ENCODE measurements around the gene BNC2.

BNC2 gene

DNA sequence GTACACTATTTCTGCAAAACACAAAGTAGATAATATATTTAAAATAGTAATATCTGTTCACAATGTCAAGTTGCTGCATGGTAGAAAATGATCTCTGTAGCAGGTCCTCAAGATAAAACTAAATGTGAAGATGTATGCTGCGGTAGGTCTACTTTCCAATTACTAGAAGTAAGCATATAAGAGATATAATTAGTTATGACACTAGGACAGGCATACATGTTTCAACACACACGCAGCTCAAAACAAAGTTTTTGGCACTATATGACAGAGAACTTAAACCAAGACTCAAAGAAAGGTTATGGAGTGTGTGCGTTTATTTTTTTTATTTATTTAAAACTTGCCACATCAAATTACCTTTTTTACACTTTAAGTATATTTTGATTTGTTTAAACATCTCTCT lies 23.5 kb downstream of the BNC2 start:
- H3K4me1 Mint-ChIP-seq (ENCODE audit: low read depth): no peaks in the 10 kb centered on the region
- H3K4me3 Mint-ChIP-seq: no peak overlapping the region
- H3K27ac Mint-ChIP-seq: no peak overlapping the region
- no peaks in the 10 kb centered on the region for H3K36me3 Mint-ChIP-seq (ENCODE audit: low read depth)
- no peaks in the 10 kb centered on the region for H3K27me3 Mint-ChIP-seq (ENCODE audit: low read depth)
- H3K9me3 Mint-ChIP-seq: peaks cover 4% of the 10 kb centered on the region

GRCh38 chr9:16846367-16846766 lies 24.1 kb downstream of the BNC2 start:
- Mint-ChIP-seq H3K4me1 (ENCODE audit: low read depth) (no peaks in the 10 kb centered on the region), H3K9me3 (peaks cover 4% of the 10 kb centered on the region), H3K36me3 (ENCODE audit: low read depth) (no peaks in the 10 kb centered on the region), H3K4me3 (no peak overlapping the region), H3K27me3 (ENCODE audit: low read depth) (no peaks in the 10 kb centered on the region), H3K27ac (no peak overlapping the region)

DNA sequence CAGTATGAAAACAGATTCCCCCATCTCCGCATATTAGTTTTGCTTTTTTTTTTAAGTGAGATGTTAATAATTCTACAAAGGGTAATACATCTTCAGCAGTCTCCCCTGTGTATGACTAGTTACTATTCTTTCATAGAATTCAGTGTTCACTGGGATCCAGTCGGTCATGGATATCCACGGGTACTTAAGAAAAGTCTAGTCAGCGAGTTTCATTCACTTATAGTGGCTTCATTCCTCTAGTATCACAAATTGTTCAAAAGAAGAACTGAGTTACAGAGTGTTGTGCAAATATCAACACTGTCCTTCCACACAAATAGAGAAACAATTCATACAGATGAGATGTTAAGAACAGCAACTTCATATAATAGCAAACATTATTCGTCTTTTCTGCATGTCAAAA lies 35.7 kb downstream of the BNC2 start:
- H3K27ac Mint-ChIP-seq: no peak overlapping the region
- H3K27me3 Mint-ChIP-seq (ENCODE audit: low read depth): no peaks in the 10 kb centered on the region
- no peaks in the 10 kb centered on the region for H3K4me1 Mint-ChIP-seq (ENCODE audit: low read depth)
- no peaks in the 10 kb centered on the region for H3K36me3 Mint-ChIP-seq (ENCODE audit: low read depth)
- H3K4me3 Mint-ChIP-seq: no peak overlapping the region
- peaks cover 6% of the 10 kb centered on the region for H3K9me3 Mint-ChIP-seq

DNA sequence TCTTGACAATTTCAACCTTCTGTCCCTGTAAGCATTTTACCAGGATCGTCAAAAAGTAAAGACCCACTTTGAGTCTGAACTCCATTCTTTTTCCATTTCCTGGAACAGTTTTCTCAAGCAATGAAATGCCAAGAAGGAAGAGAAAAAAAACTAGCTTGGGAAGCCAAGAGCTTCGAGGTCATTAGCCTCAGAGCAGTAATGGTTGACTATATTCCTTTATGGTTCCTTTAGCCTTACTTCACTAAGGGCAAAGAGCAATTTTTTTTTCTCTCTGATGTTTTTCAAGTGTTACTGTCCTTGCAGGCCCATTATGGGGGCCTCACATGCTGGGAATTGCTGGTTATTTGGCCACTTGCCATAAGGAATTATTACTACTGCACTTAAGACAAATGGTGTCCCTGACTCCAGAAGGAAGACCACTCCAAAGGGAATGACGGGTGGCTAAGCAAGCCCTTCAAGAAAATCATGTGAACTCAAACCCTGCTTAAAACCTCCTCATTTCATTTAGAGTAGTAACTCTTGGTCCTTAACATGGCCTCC lies 37.1 kb downstream of the BNC2 start:
- no peaks in the 10 kb centered on the region for H3K4me1 Mint-ChIP-seq (ENCODE audit: low read depth)

GRCh38 chr9:16832101-16832500 lies 38.4 kb downstream of the BNC2 start:
- Mint-ChIP-seq H3K27ac (no peak overlapping the region), H3K9me3 (peaks cover 6% of the 10 kb centered on the region), H3K27me3 (ENCODE audit: low read depth) (peaks cover 12% of the 10 kb centered on the region), H3K36me3 (ENCODE audit: low read depth) (no peaks in the 10 kb centered on the region), H3K4me1 (ENCODE audit: low read depth) (no peaks in the 10 kb centered on the region), H3K4me3 (no peak overlapping the region)

More for the DNA sequence above, 37.1 kb downstream of the BNC2 start:
- H3K27ac Mint-ChIP-seq: no peak overlapping the region
- no peaks in the 10 kb centered on the region for H3K36me3 Mint-ChIP-seq (ENCODE audit: low read depth)
- H3K4me3 Mint-ChIP-seq: no peak overlapping the region
- peaks cover 6% of the 10 kb centered on the region for H3K9me3 Mint-ChIP-seq
- peaks cover 8% of the 10 kb centered on the region for H3K27me3 Mint-ChIP-seq (ENCODE audit: low read depth)

GRCh38 chr9:16830806-16831205 lies 39.7 kb downstream of the BNC2 start:
- H3K9me3 Mint-ChIP-seq: peaks cover 6% of the 10 kb centered on the region
- no peaks in the 10 kb centered on the region for H3K4me1 Mint-ChIP-seq (ENCODE audit: low read depth)
- no peaks in the 10 kb centered on the region for H3K36me3 Mint-ChIP-seq (ENCODE audit: low read depth)
- peaks cover 12% of the 10 kb centered on the region for H3K27me3 Mint-ChIP-seq (ENCODE audit: low read depth)
- H3K4me3 Mint-ChIP-seq: no peak overlapping the region
- no peak overlapping the region for H3K27ac Mint-ChIP-seq

DNA sequence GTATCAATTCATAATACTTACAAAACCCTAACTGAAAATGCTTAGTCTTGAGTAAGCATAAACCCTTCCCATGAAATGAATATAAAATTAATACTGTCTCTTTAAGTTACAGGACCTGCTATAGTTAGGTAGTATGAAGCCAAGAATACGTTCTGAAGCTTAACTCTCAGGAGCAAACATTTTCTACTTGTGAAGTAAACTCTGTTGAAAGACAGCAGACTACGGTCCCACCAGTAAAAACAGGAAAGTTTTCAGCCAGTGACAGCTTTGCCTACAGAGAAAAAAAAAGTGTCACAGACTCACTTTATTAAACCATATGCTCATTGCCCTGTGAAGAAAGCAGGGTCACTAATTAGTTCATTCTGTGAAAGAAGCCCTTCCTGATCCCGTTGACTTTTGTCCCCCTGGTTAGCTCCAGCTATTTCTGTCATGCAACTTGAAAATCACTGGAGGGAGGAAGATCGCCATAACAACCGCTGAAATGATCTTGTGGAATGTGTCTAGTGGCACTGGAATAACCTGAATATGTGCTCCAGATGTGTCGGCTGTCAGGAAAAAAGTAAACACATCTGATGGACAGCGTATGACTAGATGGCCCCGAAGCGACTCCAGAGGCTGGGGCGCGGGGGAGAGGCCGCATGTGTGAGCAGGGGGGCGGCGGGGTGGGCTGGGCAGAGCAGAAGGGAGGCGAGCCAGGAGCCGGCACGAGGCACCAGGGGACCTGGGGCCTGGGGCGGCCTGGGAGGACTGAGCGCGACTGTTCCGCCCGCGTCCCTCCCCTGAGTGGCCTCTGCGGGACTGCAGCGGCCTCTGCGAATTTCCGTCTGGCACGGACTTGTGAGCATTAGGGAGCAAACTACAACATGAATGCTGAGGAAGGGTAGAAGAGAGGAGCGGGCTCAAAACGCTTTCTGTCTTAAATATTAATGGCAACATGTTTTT lies 41.9 kb downstream of the BNC2 start:
- Mint-ChIP-seq H3K27me3 (ENCODE audit: low read depth) (peaks cover 12% of the 10 kb centered on the region), H3K9me3 (peaks cover 6% of the 10 kb centered on the region), H3K36me3 (ENCODE audit: low read depth) (no peaks in the 10 kb centered on the region), H3K27ac (no peak overlapping the region), H3K4me1 (ENCODE audit: low read depth) (no peaks in the 10 kb centered on the region), H3K4me3 (no peak overlapping the region)

GRCh38 chr9:16825971-16826625 lies 44.4 kb downstream of the BNC2 start:
- H3K36me3 Mint-ChIP-seq (ENCODE audit: low read depth): no peaks in the 10 kb centered on the region
- peaks cover 12% of the 10 kb centered on the region for H3K27me3 Mint-ChIP-seq (ENCODE audit: low read depth)
- no peak overlapping the region for H3K27ac Mint-ChIP-seq
- H3K4me1 Mint-ChIP-seq (ENCODE audit: low read depth): no peaks in the 10 kb centered on the region
- no peaks in the 10 kb centered on the region for H3K9me3 Mint-ChIP-seq
- H3K4me3 Mint-ChIP-seq: no peak overlapping the region

GRCh38 chr9:16825331-16825725 lies 45.1 kb downstream of the BNC2 start:
- H3K27ac Mint-ChIP-seq: no peak overlapping the region
- H3K4me3 Mint-ChIP-seq: no peak overlapping the region
- no peaks in the 10 kb centered on the region for H3K9me3 Mint-ChIP-seq
- no peaks in the 10 kb centered on the region for H3K36me3 Mint-ChIP-seq (ENCODE audit: low read depth)
- H3K27me3 Mint-ChIP-seq (ENCODE audit: low read depth): peaks cover 12% of the 10 kb centered on the region
- H3K4me1 Mint-ChIP-seq (ENCODE audit: low read depth): no peaks in the 10 kb centered on the region

DNA sequence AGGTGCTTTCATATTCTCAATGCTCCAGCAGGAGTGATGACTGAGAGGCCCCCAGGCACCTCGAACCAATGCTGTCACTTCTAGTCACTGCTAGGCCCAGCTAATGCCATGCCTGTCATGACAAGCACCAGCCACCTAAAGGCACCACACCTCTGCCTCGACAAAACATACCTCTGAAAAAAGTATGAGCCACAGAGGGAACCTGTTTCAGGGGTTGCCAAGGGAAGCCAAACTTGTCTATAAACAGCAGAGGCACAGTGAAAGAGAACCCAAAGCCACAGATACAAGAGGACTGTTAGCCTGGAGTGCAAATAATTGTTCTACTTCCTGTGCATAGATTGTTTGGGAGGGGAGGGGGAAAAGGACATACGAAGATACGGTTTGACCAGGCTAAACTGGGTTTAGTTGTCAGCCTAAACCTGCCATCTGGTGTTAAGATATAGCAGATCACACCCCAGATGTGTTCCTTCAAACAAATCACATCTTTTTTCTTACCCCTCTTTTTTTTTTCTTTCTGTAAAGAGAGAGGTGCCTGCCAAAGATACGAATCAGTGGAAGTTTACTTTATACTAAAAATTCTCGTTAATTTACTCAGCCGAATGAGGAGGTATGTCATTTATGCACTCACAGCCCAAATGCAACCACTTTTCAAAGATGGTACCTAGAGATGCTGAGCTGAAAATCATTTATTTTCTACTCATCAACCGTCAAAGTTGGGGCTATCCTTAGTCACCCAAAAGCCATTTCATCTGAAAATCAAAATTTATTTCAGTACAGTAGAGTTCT lies 45.7 kb downstream of the BNC2 start:
- no peak overlapping the region for H3K4me3 Mint-ChIP-seq
- no peak overlapping the region for H3K27ac Mint-ChIP-seq
- H3K4me1 Mint-ChIP-seq (ENCODE audit: low read depth): no peaks in the 10 kb centered on the region

DNA sequence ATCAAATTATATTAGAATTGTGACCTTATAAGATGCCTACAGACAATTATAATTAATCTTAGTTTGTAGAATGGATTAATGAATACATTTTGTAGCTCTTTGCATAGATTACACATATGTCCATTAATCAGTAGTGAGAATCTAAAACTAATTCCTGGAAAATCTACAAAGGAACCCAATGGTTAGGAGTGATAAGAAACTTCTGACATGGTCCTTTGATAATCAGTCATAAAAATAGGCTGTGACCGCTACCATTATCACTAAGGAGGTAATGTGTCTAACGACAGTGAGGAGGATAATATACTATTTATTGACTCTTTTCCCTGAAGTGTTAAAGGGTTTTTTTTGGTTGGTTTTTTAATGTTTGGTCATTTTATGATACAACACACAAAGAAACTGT lies 46.6 kb downstream of the BNC2 start:
- Mint-ChIP-seq H3K4me1 (ENCODE audit: low read depth) (no peaks in the 10 kb centered on the region), H3K4me3 (no peak overlapping the region), H3K27me3 (ENCODE audit: low read depth) (peaks cover 10% of the 10 kb centered on the region), H3K36me3 (ENCODE audit: low read depth) (no peaks in the 10 kb centered on the region), H3K9me3 (no peaks in the 10 kb centered on the region), H3K27ac (no peak overlapping the region)

More for the DNA sequence above, 45.7 kb downstream of the BNC2 start:
- H3K36me3 Mint-ChIP-seq (ENCODE audit: low read depth): no peaks in the 10 kb centered on the region
- H3K9me3 Mint-ChIP-seq: no peaks in the 10 kb centered on the region
- peaks cover 12% of the 10 kb centered on the region for H3K27me3 Mint-ChIP-seq (ENCODE audit: low read depth)

DNA sequence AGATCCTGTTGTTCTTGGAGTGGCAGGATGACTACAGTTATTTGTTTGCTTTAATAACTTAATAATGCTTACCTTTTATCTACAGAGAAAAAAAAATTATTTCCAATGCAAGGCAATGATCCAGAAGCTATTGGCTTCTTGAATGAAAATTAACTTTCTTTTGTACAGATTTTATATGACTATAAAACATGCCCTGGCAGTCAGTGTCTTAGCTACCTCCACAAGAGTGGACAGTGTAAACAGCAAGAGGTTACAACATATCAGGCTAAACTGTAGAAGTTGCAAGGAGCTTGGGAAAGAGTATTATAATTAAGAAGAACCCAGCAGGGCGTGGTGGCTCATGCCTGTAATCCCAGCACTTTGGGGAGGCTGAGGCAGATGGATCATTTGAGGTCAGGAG lies 49.1 kb downstream of the BNC2 start:
- no peaks in the 10 kb centered on the region for H3K9me3 Mint-ChIP-seq
- no peaks in the 10 kb centered on the region for H3K4me1 Mint-ChIP-seq (ENCODE audit: low read depth)
- H3K36me3 Mint-ChIP-seq (ENCODE audit: low read depth): no peaks in the 10 kb centered on the region
- H3K27me3 Mint-ChIP-seq (ENCODE audit: low read depth): no peaks in the 10 kb centered on the region
- no peak overlapping the region for H3K4me3 Mint-ChIP-seq
- H3K27ac Mint-ChIP-seq: no peak overlapping the region

DNA sequence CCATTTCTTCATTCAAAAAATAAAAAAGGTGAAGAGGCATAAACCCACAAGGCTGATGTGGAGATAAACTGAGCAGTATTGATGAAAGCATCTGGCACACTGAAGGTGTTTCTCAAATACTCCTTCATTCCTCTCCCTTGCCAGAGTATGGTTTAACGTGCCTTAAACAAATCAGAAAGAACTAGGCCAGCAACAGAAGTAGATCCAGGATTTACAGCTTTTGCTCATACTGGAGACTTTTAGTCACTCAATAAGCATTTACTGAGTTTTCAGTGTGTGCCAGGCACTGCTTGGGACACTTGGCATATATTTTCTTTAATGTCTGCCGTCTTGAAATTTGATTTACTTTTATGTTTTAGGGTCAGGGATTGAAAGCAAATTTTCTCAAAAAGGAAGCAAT lies 53.0 kb downstream of the BNC2 start:
- Mint-ChIP-seq H3K27me3 (ENCODE audit: low read depth) (no peaks in the 10 kb centered on the region), H3K4me1 (ENCODE audit: low read depth) (no peaks in the 10 kb centered on the region), H3K9me3 (no peaks in the 10 kb centered on the region), H3K36me3 (ENCODE audit: low read depth) (no peaks in the 10 kb centered on the region), H3K27ac (no peak overlapping the region), H3K4me3 (no peak overlapping the region)

DNA sequence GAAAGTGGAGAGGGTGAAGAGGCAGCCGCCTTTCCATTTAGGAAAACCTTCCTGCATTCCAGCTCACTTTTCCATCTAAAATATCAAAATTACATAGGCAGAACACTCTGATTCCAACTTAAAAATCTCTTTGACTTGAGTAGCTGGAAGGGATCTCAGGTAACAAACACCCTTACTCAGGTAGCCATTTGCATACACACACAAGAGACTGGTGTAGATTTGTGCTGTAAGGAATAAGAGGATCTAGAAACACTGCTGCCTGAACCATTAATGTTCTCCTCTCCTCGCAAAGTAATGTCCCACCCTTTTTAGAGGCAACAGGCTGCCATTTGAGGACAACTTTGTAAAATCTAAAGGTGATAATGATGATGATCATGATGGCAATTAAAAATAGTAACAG lies 53.5 kb downstream of the BNC2 start:
- H3K27ac Mint-ChIP-seq: no peak overlapping the region
- no peaks in the 10 kb centered on the region for H3K27me3 Mint-ChIP-seq (ENCODE audit: low read depth)
- H3K9me3 Mint-ChIP-seq: no peaks in the 10 kb centered on the region

More for the DNA sequence above, 53.5 kb downstream of the BNC2 start:
- Mint-ChIP-seq H3K36me3 (ENCODE audit: low read depth) (no peaks in the 10 kb centered on the region), H3K4me1 (ENCODE audit: low read depth) (no peaks in the 10 kb centered on the region), H3K4me3 (no peak overlapping the region)
